ENCODE results near the gene PCDHB14.
"Not testable (repeated sequence)": the region's sequence is repeated elsewhere in the genome, so short reads cannot be mapped to it uniquely, and the experiment has no call there.

DNA sequence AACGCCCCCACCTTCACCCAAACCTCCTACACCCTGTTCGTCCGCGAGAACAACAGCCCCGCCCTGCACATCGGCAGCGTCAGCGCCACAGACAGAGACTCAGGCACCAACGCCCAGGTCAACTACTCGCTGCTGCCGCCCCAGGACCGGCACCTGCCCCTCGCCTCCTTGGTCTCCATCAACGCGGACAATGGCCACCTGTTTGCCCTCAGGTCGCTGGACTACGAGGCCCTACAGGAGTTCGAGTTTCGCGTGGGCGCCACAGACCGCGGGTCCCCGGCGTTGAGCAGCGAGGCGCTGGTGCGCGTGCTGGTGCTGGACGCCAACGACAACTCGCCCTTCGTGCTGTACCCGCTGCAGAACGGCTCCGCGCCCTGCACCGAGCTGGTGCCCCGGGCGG, 1.7 kb downstream of the PCDHB14 start:
- TF ChIP-seq, protein P1, sequence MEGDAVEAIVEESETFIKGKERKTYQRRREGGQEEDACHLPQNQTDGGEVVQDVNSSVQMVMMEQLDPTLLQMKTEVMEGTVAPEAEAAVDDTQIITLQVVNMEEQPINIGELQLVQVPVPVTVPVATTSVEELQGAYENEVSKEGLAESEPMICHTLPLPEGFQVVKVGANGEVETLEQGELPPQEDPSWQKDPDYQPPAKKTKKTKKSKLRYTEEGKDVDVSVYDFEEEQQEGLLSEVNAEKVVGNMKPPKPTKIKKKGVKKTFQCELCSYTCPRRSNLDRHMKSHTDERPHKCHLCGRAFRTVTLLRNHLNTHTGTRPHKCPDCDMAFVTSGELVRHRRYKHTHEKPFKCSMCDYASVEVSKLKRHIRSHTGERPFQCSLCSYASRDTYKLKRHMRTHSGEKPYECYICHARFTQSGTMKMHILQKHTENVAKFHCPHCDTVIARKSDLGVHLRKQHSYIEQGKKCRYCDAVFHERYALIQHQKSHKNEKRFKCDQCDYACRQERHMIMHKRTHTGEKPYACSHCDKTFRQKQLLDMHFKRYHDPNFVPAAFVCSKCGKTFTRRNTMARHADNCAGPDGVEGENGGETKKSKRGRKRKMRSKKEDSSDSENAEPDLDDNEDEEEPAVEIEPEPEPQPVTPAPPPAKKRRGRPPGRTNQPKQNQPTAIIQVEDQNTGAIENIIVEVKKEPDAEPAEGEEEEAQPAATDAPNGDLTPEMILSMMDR (IDR thresholded peaks at IDR 0.05 in 4 of 5, conservative IDR thresholded peaks at IDR 0.05 in 1 of 5), result not testable (repeated sequence)
- not testable (repeated sequence) for TF ChIP-seq POLR2A (IDR thresholded peaks at IDR 0.05)

Data from gastrocnemius medialis (tissue), 4 donors.